Kidney (tissue), 14 donors: ENCODE data around the gene HOXD11. TPM values are rescaled to one million over a fixed set of nuclear protein-coding genes. Genes with fewer than 3 reads are reported as not detected.

ENCODE experiments used
- DNase-seq, 5 donors: peaks; one replicate each; pipeline ENCODE4 v3.0.0-alpha.2; 2013 to 2020
- FAIRE-seq: peaks from 2 replicates; lab custom pipeline; 2012; peaks lifted over from hg19 to GRCh38; lab: Jason Lieb, UNC
- H3K27ac ChIP-seq, 2 donors: one replicate each; pipeline ENCODE4 v1.7.0; 2013; ENCODE audit warnings: low read depth in 2 of 2, low read length in 2 of 2, inconsistent platforms in 1 of 2
- H3K27me3 ChIP-seq: one replicate; pipeline ENCODE4 v1.7.1; 2013; ENCODE audit warnings: low read length, inconsistent platforms; ENCODE audit not compliant: control insufficient read depth, insufficient read depth
- H3K36me3 ChIP-seq, 3 donors: one replicate each; pipeline versions ENCODE4 v1.7.0 to v1.7.1; 2013; ENCODE audit warnings: low read length in 3 of 3, control low read depth in 1 of 3, inconsistent platforms in 1 of 3; ENCODE audit not compliant: insufficient read depth in 3 of 3, control insufficient read depth in 2 of 3
- H3K4me1 ChIP-seq, 3 donors: one replicate each; pipeline versions ENCODE4 v1.7.0 to v1.7.1; 2013; ENCODE audit warnings: low read length in 3 of 3, inconsistent platforms in 1 of 3, low read depth in 1 of 3; ENCODE audit not compliant: control insufficient read depth in 2 of 3, insufficient read depth in 2 of 3
- H3K4me3 ChIP-seq, 3 donors: one replicate each; pipeline versions ENCODE4 v1.7.0 to v1.8.1; 2013; ENCODE audit warnings: low read length in 3 of 3, control low read depth in 1 of 3, inconsistent platforms in 1 of 3
- H3K9ac ChIP-seq, 3 donors: one replicate each; pipeline versions ENCODE4 v1.7.0 to v1.7.1; 2013; ENCODE audit warnings: low read length in 3 of 3, control low read depth in 1 of 3, inconsistent platforms in 1 of 3
- H3K9me3 ChIP-seq, 3 donors: one replicate each; pipeline versions ENCODE4 v1.7.0 to v1.7.1; 2013; ENCODE audit warnings: low read length in 3 of 3, control low read depth in 1 of 3, inconsistent platforms in 1 of 3; ENCODE audit not compliant: control insufficient read depth in 2 of 3, insufficient read depth in 1 of 3
- CTCF ChIP-seq: IDR thresholded peaks from 3 replicates; pipeline ENCODE4 v1.5.1; 2012; ENCODE audit warnings: mild to moderate bottlenecking, moderate library complexity, borderline replicate concordance; ENCODE audit not compliant: insufficient read depth; ENCODE audit errors: extremely low read depth
- intact Hi-C: fragments of 100-400 bp; cut with DNase I; formaldehyde crosslinking; loops from one replicate; pipeline ENCODE4 v1.11.1; 2022
- polyA plus RNA-seq: library from polyadenylated mRNA; stranded (reverse); fragments of 350-450 nt; fragmentation: Illumina TruSeq; extraction: RNeasy Lipid Tissue Mini Kit (QIAGEN cat#74804); gene quantifications from one replicate; pipeline ENCODE4 v1.2.3, GENCODE V29; 2014; ENCODE audit warnings: low read depth, low replicate concordance; ENCODE audit not compliant: insufficient read depth
- total RNA-seq: library from RNA; stranded (reverse); fragmentation: NEBNext Ultra II Directional; extraction: Animal tissue kit (Norgen Biotek cat#: 25700); gene quantifications from one replicate; pipeline ENCODE4 v1.2.1, GENCODE V29; 2021
- donor health status: control.
- donor health status: control.
- donor health status: control.
- donor health status: control.
- donor health status: control.
- donor health status: DM: yes; HTN: yes; CAD: no.
- donor health status: Normal renal cell carcinoma (clear cell type).

HOXD11 gene
- total and polyA plus RNA-seq, 2 donors from 2014 or later: 5.8 to 15.9 TPM

- H3K4me3 ChIP-seq: peak overlapping the region in 2 of 3 donors; percentile 32 to 62
- no peaks in the 10 kb centered on the region for H3K9me3 ChIP-seq
- peak; percentile 86 to 92 (median 90) for DNase-seq
- TF ChIP-seq CTCF: peak; percentile 78
- H3K27ac ChIP-seq: no peak overlapping the region
- peaks cover 74% of the 10 kb centered on the region for H3K27me3 ChIP-seq
- peaks cover 0 to 9% (median 5%) of the 10 kb centered on the region in 3 donors for H3K4me1 ChIP-seq
- intact Hi-C loops: loop anchor here (10.0 kb wide), 1 partner anchor 412 kb away; no protein-coding TSS in a partner anchor
- H3K36me3 ChIP-seq: no peaks in the 10 kb centered on the region
- no peak for FAIRE-seq
- H3K9ac ChIP-seq: no peak overlapping the region
These were observed 9.9 kb upstream of the HOXD11 start for GRCh38 chr2:176096986-176097819.

GRCh38 chr2:176097820-176098365 lies 9.2 kb upstream of the HOXD11 start:
- no peaks in the 10 kb centered on the region for H3K36me3 ChIP-seq
- no peak for TF ChIP-seq CTCF
- no peak overlapping the region for H3K27ac ChIP-seq
- DNase-seq (no peak), FAIRE-seq (no peak)
- peak overlapping the region in 1 of 3 donors; percentile 32 for H3K4me3 ChIP-seq
- H3K9ac ChIP-seq: no peak overlapping the region
- peaks cover 0 to 9% (median 5%) of the 10 kb centered on the region in 3 donors for H3K4me1 ChIP-seq
- H3K9me3 ChIP-seq: no peaks in the 10 kb centered on the region
- peaks cover 75% of the 10 kb centered on the region for H3K27me3 ChIP-seq
- intact Hi-C loops: loop anchor here (10.0 kb wide), 1 partner anchor 413 kb away; no protein-coding TSS in a partner anchor

- peak; percentile 59 to 83 (median 67) for DNase-seq
- Histone ChIP-seq H3K9me3 (no peaks in the 10 kb centered on the region), H3K27ac (no peak overlapping the region), H3K36me3 (no peaks in the 10 kb centered on the region), H3K9ac (no peak overlapping the region), H3K4me3 (no peak overlapping the region), H3K27me3 (peaks cover 75% of the 10 kb centered on the region), H3K4me1 (peaks cover 0 to 7% (median 5%) of the 10 kb centered on the region in 3 donors)
- intact Hi-C loops: loop anchor here (10.0 kb wide), 1 partner anchor 414 kb away; no protein-coding TSS in a partner anchor
- no peak for FAIRE-seq
- no peak for TF ChIP-seq CTCF
These were observed 8.5 kb upstream of the HOXD11 start for GRCh38 chr2:176098366-176099158.
